PFSK-1 (cell line): ENCODE results near the gene LIN7A.

Experiments used
- FOXP2 ChIP-seq: optimal IDR thresholded peaks from 2 replicates; pipeline ENCODE3; 2011; ENCODE audit warnings: borderline replicate concordance, control low read depth, inconsistent platforms; ENCODE audit not compliant: insufficient read depth; ENCODE audit errors: extremely low read length, extremely low read depth
- POLR2AphosphoS5 ChIP-seq: IDR thresholded peaks from 2 replicates; pipeline ENCODE4 v1.6.1; 2012; ENCODE audit warnings: low read depth, mild to moderate bottlenecking, control low read depth, low read length, moderate library complexity
- SIN3A ChIP-seq: IDR thresholded peaks from 2 replicates; pipeline ENCODE4 v1.6.1; 2012; ENCODE audit warnings: mild to moderate bottlenecking, low read length, moderate library complexity, borderline replicate concordance; ENCODE audit not compliant: insufficient read depth
- TAF1 ChIP-seq: IDR thresholded peaks from 2 replicates; pipeline ENCODE4 v1.6.1; 2012; ENCODE audit warnings: low read length, control low read depth, borderline replicate concordance; ENCODE audit not compliant: insufficient read depth
- TF ChIP-seq, protein P1 (sequence below), 2 experiments: IDR thresholded peaks; 2 replicates each; pipeline versions ENCODE4 v1.6.1 to v1.8.0; 2011 to 2012; ENCODE audit warnings: low read depth in 2 of 2, low read length in 2 of 2, control low read depth in 1 of 2, inconsistent platforms in 1 of 2, mild to moderate bottlenecking in 1 of 2, moderate library complexity in 1 of 2; ENCODE audit not compliant: insufficient read depth in 1 of 2

LIN7A gene

DNA sequence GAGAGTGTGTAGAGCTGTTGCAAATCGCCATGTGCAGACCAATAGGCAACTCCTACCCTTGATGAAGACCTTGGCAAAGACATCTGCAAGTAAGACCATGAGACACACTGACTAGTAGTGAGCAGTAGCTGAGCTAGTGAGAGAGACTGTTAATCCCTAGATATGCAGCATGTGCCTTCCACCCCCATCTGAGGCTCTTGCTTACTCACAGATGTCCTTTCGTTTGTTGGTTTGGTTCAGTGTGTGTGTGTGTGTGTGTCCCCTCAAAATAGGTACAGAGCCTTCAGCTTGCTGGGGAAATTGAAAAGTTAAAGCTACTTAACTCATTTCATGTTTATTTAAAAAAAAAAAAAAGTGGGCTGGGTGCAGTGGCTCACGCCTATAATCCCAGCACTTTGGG, 183.5 kb downstream of the LIN7A start:
- TF ChIP-seq, protein P1, sequence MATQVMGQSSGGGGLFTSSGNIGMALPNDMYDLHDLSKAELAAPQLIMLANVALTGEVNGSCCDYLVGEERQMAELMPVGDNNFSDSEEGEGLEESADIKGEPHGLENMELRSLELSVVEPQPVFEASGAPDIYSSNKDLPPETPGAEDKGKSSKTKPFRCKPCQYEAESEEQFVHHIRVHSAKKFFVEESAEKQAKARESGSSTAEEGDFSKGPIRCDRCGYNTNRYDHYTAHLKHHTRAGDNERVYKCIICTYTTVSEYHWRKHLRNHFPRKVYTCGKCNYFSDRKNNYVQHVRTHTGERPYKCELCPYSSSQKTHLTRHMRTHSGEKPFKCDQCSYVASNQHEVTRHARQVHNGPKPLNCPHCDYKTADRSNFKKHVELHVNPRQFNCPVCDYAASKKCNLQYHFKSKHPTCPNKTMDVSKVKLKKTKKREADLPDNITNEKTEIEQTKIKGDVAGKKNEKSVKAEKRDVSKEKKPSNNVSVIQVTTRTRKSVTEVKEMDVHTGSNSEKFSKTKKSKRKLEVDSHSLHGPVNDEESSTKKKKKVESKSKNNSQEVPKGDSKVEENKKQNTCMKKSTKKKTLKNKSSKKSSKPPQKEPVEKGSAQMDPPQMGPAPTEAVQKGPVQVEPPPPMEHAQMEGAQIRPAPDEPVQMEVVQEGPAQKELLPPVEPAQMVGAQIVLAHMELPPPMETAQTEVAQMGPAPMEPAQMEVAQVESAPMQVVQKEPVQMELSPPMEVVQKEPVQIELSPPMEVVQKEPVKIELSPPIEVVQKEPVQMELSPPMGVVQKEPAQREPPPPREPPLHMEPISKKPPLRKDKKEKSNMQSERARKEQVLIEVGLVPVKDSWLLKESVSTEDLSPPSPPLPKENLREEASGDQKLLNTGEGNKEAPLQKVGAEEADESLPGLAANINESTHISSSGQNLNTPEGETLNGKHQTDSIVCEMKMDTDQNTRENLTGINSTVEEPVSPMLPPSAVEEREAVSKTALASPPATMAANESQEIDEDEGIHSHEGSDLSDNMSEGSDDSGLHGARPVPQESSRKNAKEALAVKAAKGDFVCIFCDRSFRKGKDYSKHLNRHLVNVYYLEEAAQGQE (IDR thresholded peaks at IDR 0.05; ENCODE audit: insufficient read depth in 1 of 2, low read depth in 2 of 2, low read length in 2 of 2) = no peak
- TF ChIP-seq FOXP2 (no peak), SIN3A (no peak)

DNA sequence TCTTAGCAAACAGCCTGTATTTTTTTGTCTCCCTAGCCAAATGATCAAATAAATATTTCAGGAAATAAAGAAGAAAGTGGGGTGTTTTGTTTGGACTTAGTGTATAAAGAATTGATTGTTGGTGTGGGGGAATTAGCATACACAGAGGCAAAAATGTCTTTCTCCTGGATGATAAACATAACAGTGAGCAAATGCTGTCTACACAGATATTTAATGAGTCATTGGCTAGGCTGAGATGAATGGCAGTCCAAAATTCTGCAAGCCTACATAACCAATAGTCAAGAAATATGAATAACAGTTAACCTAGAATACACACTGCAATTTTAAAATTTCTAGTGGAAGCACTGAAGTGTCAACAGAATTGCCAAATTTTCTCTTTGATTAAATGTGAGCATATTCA, 185.3 kb downstream of the LIN7A start:
- TF ChIP-seq TAF1 (no peak), POLR2AphosphoS5 (no peak), FOXP2 (no peak), SIN3A (no peak)
- TF ChIP-seq, protein P1 (IDR thresholded peaks at IDR 0.05; ENCODE audit: insufficient read depth in 1 of 2, low read depth in 2 of 2, low read length in 2 of 2) = no peak

DNA sequence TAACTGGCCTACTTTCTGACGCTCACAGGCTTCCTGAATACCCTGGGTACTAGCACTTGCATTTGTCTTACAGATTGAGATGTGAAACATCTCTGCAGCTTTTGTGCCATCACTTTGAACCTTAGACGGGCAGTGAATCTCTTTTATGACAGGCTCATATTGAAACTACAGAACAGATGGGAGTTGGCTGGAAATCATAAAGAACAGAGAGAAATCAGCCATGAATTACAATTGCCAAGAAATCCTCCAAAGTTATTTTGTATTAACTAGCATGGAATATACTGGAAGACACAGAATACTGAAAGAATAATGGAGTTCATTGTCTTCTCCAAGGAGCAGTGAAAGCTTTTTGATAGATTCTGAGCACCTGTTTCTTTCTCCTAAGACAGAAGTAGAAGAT, 188.3 kb downstream of the LIN7A start:
- TF ChIP-seq SIN3A (no peak), FOXP2 (no peak), TAF1 (no peak), POLR2AphosphoS5 (no peak)
- TF ChIP-seq, protein P1 (IDR thresholded peaks at IDR 0.05; ENCODE audit: insufficient read depth in 1 of 2, low read depth in 2 of 2, low read length in 2 of 2) = no peak

DNA sequence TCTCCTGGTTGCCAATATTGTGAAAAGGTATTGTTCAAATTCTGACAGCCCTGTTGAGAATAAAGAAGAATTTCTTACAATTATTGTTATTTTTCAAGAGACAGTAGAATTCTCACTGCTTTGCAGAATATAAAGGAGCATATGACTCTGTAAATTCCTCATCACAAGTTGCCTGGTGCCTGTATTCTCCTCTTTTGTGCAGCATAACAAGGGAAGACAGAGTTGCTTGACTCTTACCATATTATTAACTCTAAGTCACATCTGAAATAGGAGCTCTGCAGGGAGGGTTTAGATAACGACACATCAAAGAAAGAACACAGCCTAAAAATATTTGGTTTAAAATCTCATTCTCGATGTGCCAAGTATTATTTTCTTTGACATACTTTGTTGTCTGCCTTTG, 189.9 kb downstream of the LIN7A start:
- TF ChIP-seq FOXP2 (no peak), TAF1 (no peak), POLR2AphosphoS5 (no peak), SIN3A (no peak)
- TF ChIP-seq, protein P1 (IDR thresholded peaks at IDR 0.05; ENCODE audit: insufficient read depth in 1 of 2, low read depth in 2 of 2, low read length in 2 of 2) = no peak

DNA sequence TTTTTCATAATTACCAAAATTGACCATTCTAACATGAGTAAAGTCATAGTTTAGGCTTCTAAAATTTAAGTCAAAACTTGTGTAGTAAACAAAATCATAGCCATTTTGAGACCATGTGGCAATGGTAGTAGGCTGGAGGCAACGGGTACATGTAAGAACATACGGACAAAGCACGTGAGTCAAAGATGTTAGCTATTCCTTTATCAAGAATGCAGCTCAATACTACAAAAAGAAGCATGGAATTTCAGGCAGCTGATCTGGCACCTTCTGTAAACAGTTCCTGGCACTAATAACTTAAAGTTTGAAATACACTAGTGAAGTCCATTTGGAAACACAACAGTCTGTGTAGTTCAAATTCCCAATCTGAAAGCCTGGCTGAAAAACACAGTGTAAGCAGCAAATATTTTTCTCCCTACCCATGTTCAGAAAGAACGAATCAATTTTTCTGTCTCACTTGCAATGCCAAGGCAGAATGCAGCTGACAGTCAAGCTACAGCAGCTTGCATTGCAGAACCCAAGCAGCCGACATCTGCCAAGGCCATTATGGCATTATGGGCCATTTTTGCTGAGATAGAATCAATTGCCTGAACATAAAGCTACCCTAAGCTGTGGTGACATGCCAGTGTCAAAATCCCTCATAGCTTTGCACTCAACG, 191.8 kb downstream of the LIN7A start:
- no peak for TF ChIP-seq FOXP2
- TF ChIP-seq POLR2AphosphoS5 = no peak
- no peak for TF ChIP-seq SIN3A
- TF ChIP-seq TAF1 = no peak
- TF ChIP-seq, protein P1 (IDR thresholded peaks at IDR 0.05; ENCODE audit: insufficient read depth in 1 of 2, low read depth in 2 of 2, low read length in 2 of 2) = no peak
